Measurements from ENCODE around the gene JADE3.

Gene JADE3

GRCh38 chrX:46918434-46918833, 6.2 kb downstream of the JADE3 start:
- H3K4me2 ChIP-seq (ENCODE audit: low read length), result no peak overlapping the region
- no peak overlapping the region for H3K27ac ChIP-seq (ENCODE audit: low read depth, low read length)
- no peak overlapping the region for H3K4ac ChIP-seq (ENCODE audit: low read depth, low read length)
- H2BK15ac ChIP-seq (replicated peaks; ENCODE audit: low read depth), result no peak overlapping the region
- H3K36me3 ChIP-seq (ENCODE audit: control insufficient read depth, insufficient read depth, low read length), result no peaks in the 10 kb centered on the region
- H3K18ac ChIP-seq (ENCODE audit: low read length), result no peak overlapping the region
- no peak for DNase-seq
- H2BK120ac ChIP-seq (ENCODE audit: low read depth, low read length), result no peak overlapping the region
- H3K27me3 ChIP-seq (ENCODE audit: insufficient read depth, low read length, poor library complexity), result no peaks in the 10 kb centered on the region
- no CpG with 5 or more reads among the region's 1 CpG for WGBS (ENCODE audit: extremely low coverage, insufficient coverage, low lambda C conversion rate)
- peaks cover 2% of the 10 kb centered on the region for H3K79me1 ChIP-seq (ENCODE audit: low read length)
- H3K56ac ChIP-seq (ENCODE audit: low read length), result no peak overlapping the region
- H3K79me2 ChIP-seq (ENCODE audit: control insufficient read depth, insufficient read depth, low read length), result peaks cover 30% of the 10 kb centered on the region
- peaks cover 3% of the 10 kb centered on the region for H3K4me1 ChIP-seq (ENCODE audit: control insufficient read depth, low read depth, low read length)
- H3K4me3 ChIP-seq (ENCODE audit: low read length), result no peak overlapping the region
- H3K23ac ChIP-seq (ENCODE audit: low read length), result no peak overlapping the region
- H3K9ac ChIP-seq (ENCODE audit: low read length), result no peak overlapping the region
- H2BK5ac ChIP-seq (ENCODE audit: low read length), result no peak overlapping the region
- H4K5ac ChIP-seq (ENCODE audit: low read length), result no peak overlapping the region
- H2AK5ac ChIP-seq (ENCODE audit: low read length), result no peak overlapping the region
- H4K8ac ChIP-seq (ENCODE audit: low read depth, low read length), result no peak overlapping the region

- H3K79me1 ChIP-seq (ENCODE audit: low read length), result no peaks in the 10 kb centered on the region
- H3K4ac ChIP-seq (ENCODE audit: low read depth, low read length), result no peak overlapping the region
- no peak overlapping the region for H2BK5ac ChIP-seq (ENCODE audit: low read length)
- H3K18ac ChIP-seq (ENCODE audit: low read length), result no peak overlapping the region
- no peaks in the 10 kb centered on the region for H3K36me3 ChIP-seq (ENCODE audit: control insufficient read depth, insufficient read depth, low read length)
- no peak overlapping the region for H2AK5ac ChIP-seq (ENCODE audit: low read length)
- no peak overlapping the region for H2BK15ac ChIP-seq (replicated peaks; ENCODE audit: low read depth)
- H3K4me1 ChIP-seq (ENCODE audit: control insufficient read depth, low read depth, low read length), result peaks cover 1% of the 10 kb centered on the region
- no peak overlapping the region for H3K27ac ChIP-seq (ENCODE audit: low read depth, low read length)
- no peak overlapping the region for H3K23ac ChIP-seq (ENCODE audit: low read length)
- H4K8ac ChIP-seq (ENCODE audit: low read depth, low read length), result no peak overlapping the region
- no peak for DNase-seq
- no CpG with 5 or more reads among the region's 4 CpGs for WGBS (ENCODE audit: extremely low coverage, insufficient coverage, low lambda C conversion rate)
- H3K27me3 ChIP-seq (ENCODE audit: insufficient read depth, low read length, poor library complexity), result no peaks in the 10 kb centered on the region
- H2BK120ac ChIP-seq (ENCODE audit: low read depth, low read length), result no peak overlapping the region
- no peak overlapping the region for H3K4me2 ChIP-seq (ENCODE audit: low read length)
- H4K5ac ChIP-seq (ENCODE audit: low read length), result no peak overlapping the region
- H3K79me2 ChIP-seq (ENCODE audit: control insufficient read depth, insufficient read depth, low read length), result peaks cover 17% of the 10 kb centered on the region
- H3K9ac ChIP-seq (ENCODE audit: low read length), result no peak overlapping the region
- no peak overlapping the region for H3K4me3 ChIP-seq (ENCODE audit: low read length)
- no peak overlapping the region for H3K56ac ChIP-seq (ENCODE audit: low read length)
These were observed 8.0 kb downstream of the JADE3 start for GRCh38 chrX:46920235-46920634.

- H3K36me3 ChIP-seq (ENCODE audit: control insufficient read depth, insufficient read depth, low read length), result no peaks in the 10 kb centered on the region
- WGBS (ENCODE audit: extremely low coverage, insufficient coverage, low lambda C conversion rate), result no CpG with 5 or more reads among the region's 1 CpG
- H2BK15ac ChIP-seq (replicated peaks; ENCODE audit: low read depth), result no peak overlapping the region
- no peak overlapping the region for H3K9ac ChIP-seq (ENCODE audit: low read length)
- DNase-seq, result no peak
- no peak overlapping the region for H3K4me3 ChIP-seq (ENCODE audit: low read length)
- no peak overlapping the region for H3K56ac ChIP-seq (ENCODE audit: low read length)
- no peaks in the 10 kb centered on the region for H3K79me1 ChIP-seq (ENCODE audit: low read length)
- H2AK5ac ChIP-seq (ENCODE audit: low read length), result no peak overlapping the region
- no peak overlapping the region for H2BK120ac ChIP-seq (ENCODE audit: low read depth, low read length)
- no peak overlapping the region for H4K5ac ChIP-seq (ENCODE audit: low read length)
- no peak overlapping the region for H3K18ac ChIP-seq (ENCODE audit: low read length)
- H3K4me1 ChIP-seq (ENCODE audit: control insufficient read depth, low read depth, low read length), result no peaks in the 10 kb centered on the region
- H3K27me3 ChIP-seq (ENCODE audit: insufficient read depth, low read length, poor library complexity), result no peaks in the 10 kb centered on the region
- H3K23ac ChIP-seq (ENCODE audit: low read length), result no peak overlapping the region
- no peak overlapping the region for H3K27ac ChIP-seq (ENCODE audit: low read depth, low read length)
- no peak overlapping the region for H4K8ac ChIP-seq (ENCODE audit: low read depth, low read length)
- H3K4ac ChIP-seq (ENCODE audit: low read depth, low read length), result no peak overlapping the region
- peaks cover 7% of the 10 kb centered on the region for H3K79me2 ChIP-seq (ENCODE audit: control insufficient read depth, insufficient read depth, low read length)
- no peak overlapping the region for H2BK5ac ChIP-seq (ENCODE audit: low read length)
- H3K4me2 ChIP-seq (ENCODE audit: low read length), result no peak overlapping the region
These were observed 10.4 kb downstream of the JADE3 start for GRCh38 chrX:46922611-46923010.

GRCh38 chrX:46927718-46928117, 15.5 kb downstream of the JADE3 start:
- Histone ChIP-seq H3K23ac (ENCODE audit: low read length) (no peak overlapping the region), H3K56ac (ENCODE audit: low read length) (no peak overlapping the region), H2BK15ac (replicated peaks; ENCODE audit: low read depth) (no peak overlapping the region), H3K18ac (ENCODE audit: low read length) (no peak overlapping the region), H3K79me1 (ENCODE audit: low read length) (no peaks in the 10 kb centered on the region), H2BK120ac (ENCODE audit: low read depth, low read length) (no peak overlapping the region), H3K27ac (ENCODE audit: low read depth, low read length) (no peak overlapping the region), H3K4ac (ENCODE audit: low read depth, low read length) (no peak overlapping the region), H4K5ac (ENCODE audit: low read length) (no peak overlapping the region), H3K27me3 (ENCODE audit: insufficient read depth, low read length, poor library complexity) (no peaks in the 10 kb centered on the region), H4K8ac (ENCODE audit: low read depth, low read length) (no peak overlapping the region), H3K9ac (ENCODE audit: low read length) (no peak overlapping the region), H3K4me1 (ENCODE audit: control insufficient read depth, low read depth, low read length) (no peaks in the 10 kb centered on the region), H3K36me3 (ENCODE audit: control insufficient read depth, insufficient read depth, low read length) (no peaks in the 10 kb centered on the region), H3K4me2 (ENCODE audit: low read length) (no peak overlapping the region), H2BK5ac (ENCODE audit: low read length) (no peak overlapping the region), H3K79me2 (ENCODE audit: control insufficient read depth, insufficient read depth, low read length) (peaks cover 3% of the 10 kb centered on the region), H3K4me3 (ENCODE audit: low read length) (no peak overlapping the region), H2AK5ac (ENCODE audit: low read length) (no peak overlapping the region)
- DNase-seq, result no peak
- no CpG with 5 or more reads among the region's 3 CpGs for WGBS (ENCODE audit: extremely low coverage, insufficient coverage, low lambda C conversion rate)

GRCh38 chrX:46929439-46930261, 17.4 kb downstream of the JADE3 start:
- Histone ChIP-seq H3K56ac (ENCODE audit: low read length) (no peak overlapping the region), H2BK5ac (ENCODE audit: low read length) (no peak overlapping the region), H3K79me1 (ENCODE audit: low read length) (no peaks in the 10 kb centered on the region), H3K79me2 (ENCODE audit: control insufficient read depth, insufficient read depth, low read length) (peaks cover 1% of the 10 kb centered on the region), H3K4me2 (ENCODE audit: low read length) (no peak overlapping the region), H3K9ac (ENCODE audit: low read length) (no peak overlapping the region), H2BK120ac (ENCODE audit: low read depth, low read length) (no peak overlapping the region), H3K4ac (ENCODE audit: low read depth, low read length) (no peak overlapping the region), H3K18ac (ENCODE audit: low read length) (no peak overlapping the region), H3K4me3 (ENCODE audit: low read length) (no peak overlapping the region), H3K23ac (ENCODE audit: low read length) (no peak overlapping the region), H3K27ac (ENCODE audit: low read depth, low read length) (no peak overlapping the region), H3K27me3 (ENCODE audit: insufficient read depth, low read length, poor library complexity) (no peaks in the 10 kb centered on the region), H3K4me1 (ENCODE audit: control insufficient read depth, low read depth, low read length) (no peaks in the 10 kb centered on the region), H3K36me3 (ENCODE audit: control insufficient read depth, insufficient read depth, low read length) (no peaks in the 10 kb centered on the region), H4K5ac (ENCODE audit: low read length) (no peak overlapping the region), H2BK15ac (replicated peaks; ENCODE audit: low read depth) (no peak overlapping the region), H2AK5ac (ENCODE audit: low read length) (no peak overlapping the region), H4K8ac (ENCODE audit: low read depth, low read length) (no peak overlapping the region)
- DNase-seq, result no peak
- WGBS (ENCODE audit: extremely low coverage, insufficient coverage, low lambda C conversion rate), result no CpG with 5 or more reads among the region's 3 CpGs

- WGBS (ENCODE audit: extremely low coverage, insufficient coverage, low lambda C conversion rate), result no CpG with 5 or more reads among the region's 4 CpGs
- Histone ChIP-seq H2BK15ac (replicated peaks; ENCODE audit: low read depth) (no peak overlapping the region), H2AK5ac (ENCODE audit: low read length) (no peak overlapping the region), H3K23ac (ENCODE audit: low read length) (no peak overlapping the region), H3K36me3 (ENCODE audit: control insufficient read depth, insufficient read depth, low read length) (no peaks in the 10 kb centered on the region), H3K4ac (ENCODE audit: low read depth, low read length) (no peak overlapping the region), H3K27me3 (ENCODE audit: insufficient read depth, low read length, poor library complexity) (no peaks in the 10 kb centered on the region), H3K4me2 (ENCODE audit: low read length) (no peak overlapping the region), H3K79me2 (ENCODE audit: control insufficient read depth, insufficient read depth, low read length) (no peaks in the 10 kb centered on the region), H3K56ac (ENCODE audit: low read length) (no peak overlapping the region), H2BK120ac (ENCODE audit: low read depth, low read length) (no peak overlapping the region), H3K18ac (ENCODE audit: low read length) (no peak overlapping the region), H4K8ac (ENCODE audit: low read depth, low read length) (no peak overlapping the region), H3K9ac (ENCODE audit: low read length) (no peak overlapping the region), H3K79me1 (ENCODE audit: low read length) (no peaks in the 10 kb centered on the region), H3K4me3 (ENCODE audit: low read length) (no peak overlapping the region), H3K4me1 (ENCODE audit: control insufficient read depth, low read depth, low read length) (no peaks in the 10 kb centered on the region), H4K5ac (ENCODE audit: low read length) (no peak overlapping the region), H3K27ac (ENCODE audit: low read depth, low read length) (no peak overlapping the region), H2BK5ac (ENCODE audit: low read length) (no peak overlapping the region)
- no peak for DNase-seq
These were observed 23.1 kb downstream of the JADE3 start for GRCh38 chrX:46935295-46935694.

Data from mesendoderm (in vitro differentiated cells).